C4-2B (cell line): ENCODE data around the gene PDE4D.

ENCODE experiments used
- CTCF ChIP-seq: fragments of 450-650 bp; conservative IDR thresholded peaks from 2 replicates; pipeline ENCODE4 v1.5.1; 2017; ENCODE audit warnings: mild to moderate bottlenecking
- ZFX ChIP-seq: fragments of 450-650 bp; IDR thresholded peaks from 2 replicates; pipeline ENCODE4 v1.6.1; 2017

- TF ChIP-seq CTCF (no peak), ZFX (no peak)
Observed at GRCh38 chr5:59654691-59655090, 238.8 kb downstream of the PDE4D start.
